ENCODE measurements around the gene FDXR. TPM values are rescaled to one million over a fixed set of nuclear protein-coding genes. Genes with fewer than 3 reads are reported as not detected.

Gene FDXR
- total RNA-seq, 1 experiment from 2014 or later, result 29.7 TPM

DNA sequence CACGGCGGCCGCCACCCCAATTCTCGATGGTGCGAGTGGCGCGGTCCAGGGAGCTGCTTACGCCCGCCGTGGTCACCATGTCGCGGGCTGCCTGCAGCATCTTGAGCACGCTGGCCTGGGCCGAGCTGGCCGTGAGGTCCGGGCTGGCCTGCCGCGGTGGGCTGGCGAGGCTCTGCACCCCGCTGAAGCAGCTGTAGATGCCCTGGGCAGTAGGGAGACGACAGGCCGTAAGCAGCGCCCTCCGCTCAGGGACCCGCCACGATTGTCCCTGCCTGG is 29.5 kb downstream of the FDXR start:
- POLR2A ChIA-PET, result interaction anchor here (0.6 kb wide), 1 partner anchor 613 kb away, joined by 3 read pairs; no protein-coding TSS in a partner anchor
- DNase-seq (ENCODE audit: unreplicated experiment), result no peak
- H3K4me1 Mint-ChIP-seq (ENCODE audit: insufficient read depth, unreplicated experiment), result peaks cover 8% of the 10 kb centered on the region
- H3K4me3 Mint-ChIP-seq (ENCODE audit: unreplicated experiment), result no peak overlapping the region
- CTCF ChIA-PET, result interaction anchor here (0.6 to 3.1 kb wide), 8 partner anchors 11 to 401 kb away, joined by 3 to 12 read pairs (median 3); no protein-coding TSS in a partner anchor
- BruUV-seq (replicated peaks), result no TSS peak
- H3K9me3 Mint-ChIP-seq (ENCODE audit: unreplicated experiment), result no peaks in the 10 kb centered on the region
- H3K27me3 Mint-ChIP-seq (ENCODE audit: insufficient read depth, unreplicated experiment), result no peaks in the 10 kb centered on the region
- H3K27ac Mint-ChIP-seq (ENCODE audit: low read depth, unreplicated experiment), result no peak overlapping the region
- intact Hi-C loops (cut with micrococcal nuclease), result no loop called here
- H3K36me3 Mint-ChIP-seq (ENCODE audit: insufficient read depth, unreplicated experiment), result no peaks in the 10 kb centered on the region
- no peak for TF ChIP-seq CTCF (IDR thresholded peaks at IDR 0.05; ENCODE audit: unreplicated experiment)

- H3K27me3 Mint-ChIP-seq (ENCODE audit: insufficient read depth, unreplicated experiment), result no peaks in the 10 kb centered on the region
- H3K36me3 Mint-ChIP-seq (ENCODE audit: insufficient read depth, unreplicated experiment), result no peaks in the 10 kb centered on the region
- no TSS peak for BruUV-seq (replicated peaks)
- CTCF ChIA-PET, result interaction anchor here (0.5 to 3.1 kb wide), 7 partner anchors 10 to 401 kb away, joined by 3 to 12 read pairs (median 4); no protein-coding TSS in a partner anchor
- peak; percentile 35 for DNase-seq (ENCODE audit: unreplicated experiment)
- POLR2A ChIA-PET, result no interaction called here
- intact Hi-C loops (cut with micrococcal nuclease), result no loop called here
- peaks cover 8% of the 10 kb centered on the region for H3K4me1 Mint-ChIP-seq (ENCODE audit: insufficient read depth, unreplicated experiment)
- H3K4me3 Mint-ChIP-seq (ENCODE audit: unreplicated experiment), result no peak overlapping the region
- H3K9me3 Mint-ChIP-seq (ENCODE audit: unreplicated experiment), result no peaks in the 10 kb centered on the region
- TF ChIP-seq CTCF (IDR thresholded peaks at IDR 0.05; ENCODE audit: unreplicated experiment), result peak; percentile 50
- H3K27ac Mint-ChIP-seq (ENCODE audit: low read depth, unreplicated experiment), result no peak overlapping the region
These were observed 30.0 kb downstream of the FDXR start for GRCh38 chr17:74842599-74843351.

DNA sequence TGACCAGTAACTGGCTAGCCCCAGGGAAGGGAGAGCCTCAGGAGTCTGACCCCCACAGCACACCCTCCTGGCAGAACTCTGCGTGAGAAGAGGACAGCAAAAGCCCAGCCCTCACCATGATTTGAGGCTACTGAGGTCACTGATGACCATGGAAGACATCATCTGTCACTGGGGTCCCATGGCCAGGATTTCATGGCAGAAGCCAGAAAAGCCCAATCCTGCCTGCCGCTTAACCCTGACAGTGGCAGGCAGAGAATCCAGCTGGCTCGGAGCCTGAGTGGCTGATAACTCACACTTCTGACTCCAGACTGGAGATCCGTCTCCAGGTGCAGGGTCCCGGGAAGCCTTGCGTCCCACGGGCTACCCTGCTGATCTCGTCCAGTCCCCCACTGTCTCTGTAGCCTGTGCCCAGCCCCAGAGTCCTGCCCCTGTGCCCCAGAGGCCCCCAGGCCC is 30.6 kb downstream of the FDXR start:
- POLR2A ChIA-PET, result no interaction called here
- no TSS peak for BruUV-seq (replicated peaks)
- H3K27ac Mint-ChIP-seq (ENCODE audit: low read depth, unreplicated experiment), result no peak overlapping the region
- no peaks in the 10 kb centered on the region for H3K36me3 Mint-ChIP-seq (ENCODE audit: insufficient read depth, unreplicated experiment)
- CTCF ChIA-PET, result interaction anchor here (0.5 to 0.7 kb wide), 3 partner anchors 15 to 121 kb away, joined by 3 to 4 read pairs (median 3); no protein-coding TSS in a partner anchor
- DNase-seq (ENCODE audit: unreplicated experiment), result no peak
- TF ChIP-seq CTCF (IDR thresholded peaks at IDR 0.05; ENCODE audit: unreplicated experiment), result no peak
- peaks cover 8% of the 10 kb centered on the region for H3K4me1 Mint-ChIP-seq (ENCODE audit: insufficient read depth, unreplicated experiment)
- intact Hi-C loops (cut with micrococcal nuclease), result no loop called here
- H3K27me3 Mint-ChIP-seq (ENCODE audit: insufficient read depth, unreplicated experiment), result no peaks in the 10 kb centered on the region
- no peak overlapping the region for H3K4me3 Mint-ChIP-seq (ENCODE audit: unreplicated experiment)
- no peaks in the 10 kb centered on the region for H3K9me3 Mint-ChIP-seq (ENCODE audit: unreplicated experiment)

- ChIA-PET CTCF (interaction anchor here (0.6 to 1.7 kb wide), 3 partner anchors 21 to 275 kb away, joined by 3 to 5 read pairs (median 3); no protein-coding TSS in a partner anchor), POLR2A (no interaction called here)
- H3K4me3 Mint-ChIP-seq (ENCODE audit: unreplicated experiment), result no peak overlapping the region
- H3K9me3 Mint-ChIP-seq (ENCODE audit: unreplicated experiment), result no peaks in the 10 kb centered on the region
- peaks cover 7% of the 10 kb centered on the region for H3K36me3 Mint-ChIP-seq (ENCODE audit: insufficient read depth, unreplicated experiment)
- intact Hi-C loops (cut with micrococcal nuclease), result no loop called here
- DNase-seq (ENCODE audit: unreplicated experiment), result no peak
- no peak for TF ChIP-seq CTCF (IDR thresholded peaks at IDR 0.05; ENCODE audit: unreplicated experiment)
- no peak overlapping the region for H3K27ac Mint-ChIP-seq (ENCODE audit: low read depth, unreplicated experiment)
- no TSS peak for BruUV-seq (replicated peaks)
- H3K27me3 Mint-ChIP-seq (ENCODE audit: insufficient read depth, unreplicated experiment), result no peaks in the 10 kb centered on the region
- H3K4me1 Mint-ChIP-seq (ENCODE audit: insufficient read depth, unreplicated experiment), result peaks cover 8% of the 10 kb centered on the region
These were observed 31.7 kb downstream of the FDXR start for GRCh38 chr17:74840989-74841666.

All from MCF 10A (cell line).